Astrocyte of the cerebellum (primary cell): ENCODE data around the gene MTCH1.

Source experiments
- DNase-seq: peaks from one replicate; pipeline ENCODE4 v3.0.0-alpha.2; 2011; ENCODE audit warnings: low read depth
- H3K4me3 ChIP-seq: 2 replicates; pipeline ENCODE4 v1.5.1; 2011; ENCODE audit warnings: mild to moderate bottlenecking, low read depth, low read length, moderate library complexity
- CTCF ChIP-seq: IDR thresholded peaks from 2 replicates; pipeline ENCODE4 v1.5.1; 2012; ENCODE audit warnings: low read length, low read depth, moderate library complexity, mild to moderate bottlenecking; ENCODE audit errors: missing control alignments
- in situ Hi-C: cut with HindIII; loops from 2 replicates; pipeline ENCODE4 v1.10.0; 2017; ENCODE audit warnings: low sequenced_read_pairs

Gene MTCH1

GRCh38 chr6:36964349-36964748 lies 21.6 kb downstream of the MTCH1 start:
- H3K4me3 ChIP-seq: no peak overlapping the region
- DNase-seq: no peak
- TF ChIP-seq CTCF: no peak
- in situ Hi-C loops: no loop called here

- no peak overlapping the region for H3K4me3 ChIP-seq
- in situ Hi-C loops: no loop called here
- no peak for DNase-seq
- no peak for TF ChIP-seq CTCF
These were observed 22.3 kb downstream of the MTCH1 start for GRCh38 chr6:36963451-36964290.

- DNase-seq: no peak
- in situ Hi-C loops: no loop called here
- no peak for TF ChIP-seq CTCF
- no peak overlapping the region for H3K4me3 ChIP-seq
These were observed 23.1 kb downstream of the MTCH1 start for GRCh38 chr6:36962874-36963273.

- H3K4me3 ChIP-seq: no peak overlapping the region
- no peak for DNase-seq
- in situ Hi-C loops: no loop called here
- no peak for TF ChIP-seq CTCF
These were observed 24.3 kb downstream of the MTCH1 start for GRCh38 chr6:36961441-36962435.

- no peak overlapping the region for H3K4me3 ChIP-seq
- in situ Hi-C loops: no loop called here
- no peak for DNase-seq
- no peak for TF ChIP-seq CTCF
These were observed 26.3 kb downstream of the MTCH1 start for GRCh38 chr6:36959555-36960250.
